Stomach (tissue), 9 donors: ENCODE measurements around the gene TINAG. TPM values are rescaled to one million over a fixed set of nuclear protein-coding genes. Genes with fewer than 3 reads are reported as not detected.

Experiments
- DNase-seq, 2 donors: peaks; one replicate each; pipeline versions ENCODE4 v3.0.0 to v3.0.0-alpha.2; 2013 to 2019
- H3K27ac ChIP-seq, 5 donors: fragments of 200-600 bp in 4 of 5; sonication (generic) in 4 of 5; one replicate each; pipeline ENCODE4 v1.5.1; 2013 to 2019; ENCODE audit warnings: mild to moderate bottlenecking in 1 of 5, moderate library complexity in 1 of 5
- H3K27me3 ChIP-seq, 3 donors: fragments of 200-600 bp; sonication (generic); one replicate each; pipeline ENCODE4 v1.5.1; 2017 to 2019; ENCODE audit warnings: mixed run types in 1 of 3
- H3K36me3 ChIP-seq, 4 donors: fragments of 200-600 bp; sonication (generic); 1 replicate in 3 of 4; 2 replicates in 1 of 4; pipeline ENCODE4 v1.5.1; 2016 to 2019
- H3K4me1 ChIP-seq, 4 donors: fragments of 200-600 bp; sonication (generic); one replicate each; pipeline ENCODE4 v1.5.1; 2016 to 2019
- H3K4me3 ChIP-seq, 4 donors: fragments of 200-600 bp; sonication (generic) in 3 of 4; one replicate each; pipeline ENCODE4 v1.5.1; 2016 to 2019; ENCODE audit warnings: mild to moderate bottlenecking in 1 of 4
- H3K9me3 ChIP-seq, 4 donors: fragments of 200-600 bp; sonication (generic); one replicate each; pipeline ENCODE4 v1.5.1; 2016 to 2019
- CTCF ChIP-seq, 7 experiments: fragments of 450-650 bp in 4 of 7; fragments of 200-600 bp in 3 of 7; sonication (generic) in 3 of 7; IDR thresholded peaks; one replicate each; pipeline ENCODE4 v1.5.1; 2016 to 2019; ENCODE audit warnings: antibody characterized with exemption in 7 of 7, control low read depth in 2 of 7, mild to moderate bottlenecking in 1 of 7
- EP300 ChIP-seq: sonication (generic); formaldehyde crosslinking; IDR thresholded peaks from one replicate; pipeline ENCODE4 v1.6.1; 2017; ENCODE audit warnings: antibody characterized with exemption
- POLR2A ChIP-seq, 4 donors: fragments of 450-650 bp; IDR thresholded peaks; one replicate each; pipeline ENCODE4 v1.6.1; 2016; ENCODE audit warnings: antibody characterized with exemption in 4 of 4, control low read depth in 2 of 4, mild to moderate bottlenecking in 1 of 4, moderate library complexity in 1 of 4
- POLR2AphosphoS5 ChIP-seq, 3 donors: sonication (generic); formaldehyde crosslinking; IDR thresholded peaks; one replicate each; pipeline ENCODE4 v1.6.1; 2016; ENCODE audit warnings: antibody characterized with exemption in 3 of 3
- WGBS, 5 donors: extraction: QIAGEN DNeasy Blood & Tissue Kit in 3 of 5; methylation state at CpG; one replicate each; pipeline versions ENCODE4 v1.1.5 to v1.1.7; 2013 to 2018; 5-methylcytosine and 5-hydroxymethylcytosine counted together
- intact Hi-C: fragments of 100-400 bp; cut with DNase I; formaldehyde crosslinking; loops from one replicate; pipeline ENCODE4 v1.15.1; 2023; ENCODE audit warnings: low total_unique reads
- polyA plus RNA-seq, 3 donors: library from polyadenylated mRNA; stranded (reverse); fragments of 200-250 nt; gene quantifications; one replicate each; pipeline ENCODE4 v1.2.3, GENCODE V29; 2013
- total RNA-seq, 5 donors: library from RNA; depleted of rRNA; stranded (reverse); fragments of >200 nt; gene quantifications; one replicate each; pipeline versions ENCODE4 v1.1.0 to v1.2.3, GENCODE V29; 2014 to 2016
- donor health status: healthy with polysubstance abuse.
- donor health status: Bipolar disorder and iron deficiency.
- donor health status: healthy.

The TINAG gene
- total and polyA plus RNA-seq, 8 donors: 2.2 to 3.5 TPM; not detected in 6

- no peaks in the 10 kb centered on the region for H3K36me3 ChIP-seq
- H3K9me3 ChIP-seq: peaks cover 0 to 9% (median 0%) of the 10 kb centered on the region in 4 donors
- DNase-seq: no peak
- intact Hi-C loops: no loop called here
- H3K27me3 ChIP-seq: no peaks in the 10 kb centered on the region
- TF ChIP-seq EP300 (no peak), POLR2A (IDR thresholded peaks at IDR 0.05) (no peak), CTCF (IDR thresholded peaks at IDR 0.05) (no peak), POLR2AphosphoS5 (IDR thresholded peaks at IDR 0.05) (no peak)
- H3K4me3 ChIP-seq: no peak overlapping the region
- no peak overlapping the region for H3K27ac ChIP-seq
- WGBS, 5 donors: 85 to 90% (median 88%) methylated on average over 8 of the region's 8 CpGs
- no peaks in the 10 kb centered on the region for H3K4me1 ChIP-seq
Measured at GRCh38 chr6:54294965-54295532, 13.2 kb upstream of the TINAG start.

- no peak overlapping the region for H3K27ac ChIP-seq
- no peak for DNase-seq
- 77 to 87% (median 81%) methylated on average over 2 of the region's 2 CpGs for WGBS, 5 donors
- no peak overlapping the region for H3K4me3 ChIP-seq
- no peaks in the 10 kb centered on the region for H3K36me3 ChIP-seq
- H3K27me3 ChIP-seq: no peaks in the 10 kb centered on the region
- TF ChIP-seq POLR2A (IDR thresholded peaks at IDR 0.05): no peak
- no peak for TF ChIP-seq CTCF (IDR thresholded peaks at IDR 0.05)
- TF ChIP-seq POLR2AphosphoS5 (IDR thresholded peaks at IDR 0.05): no peak
- TF ChIP-seq EP300: no peak
- H3K4me1 ChIP-seq: no peaks in the 10 kb centered on the region
- H3K9me3 ChIP-seq: peaks cover 0 to 9% (median 0%) of the 10 kb centered on the region in 4 donors
- intact Hi-C loops: no loop called here
Measured at GRCh38 chr6:54299542-54300269, 8.5 kb upstream of the TINAG start.

- intact Hi-C loops: no loop called here
- no peak for DNase-seq
- Histone ChIP-seq H3K36me3 (no peaks in the 10 kb centered on the region), H3K27me3 (no peaks in the 10 kb centered on the region), H3K9me3 (no peaks in the 10 kb centered on the region), H3K27ac (no peak overlapping the region), H3K4me1 (no peaks in the 10 kb centered on the region), H3K4me3 (no peak overlapping the region)
- TF ChIP-seq POLR2AphosphoS5 (IDR thresholded peaks at IDR 0.05) (no peak), EP300 (no peak)
Measured at GRCh38 chr6:54301770-54302169, 6.5 kb upstream of the TINAG start.

GRCh38 chr6:54307439-54307910 is 766 bp upstream of the TINAG start:
- 35 to 62% (median 44%) methylated on average over 2 of the region's 2 CpGs for WGBS, 5 donors
- Histone ChIP-seq H3K36me3 (no peaks in the 10 kb centered on the region), H3K4me3 (no peak overlapping the region), H3K4me1 (no peaks in the 10 kb centered on the region), H3K27ac (no peak overlapping the region), H3K9me3 (no peaks in the 10 kb centered on the region), H3K27me3 (no peaks in the 10 kb centered on the region)
- intact Hi-C loops: no loop called here
- TF ChIP-seq POLR2A (IDR thresholded peaks at IDR 0.05) (no peak), EP300 (no peak), POLR2AphosphoS5 (IDR thresholded peaks at IDR 0.05) (no peak), CTCF (IDR thresholded peaks at IDR 0.05) (no peak)
- peak in 1 of 2 donors; percentile 22 for DNase-seq

GRCh38 chr6:54308986-54309315 is 710 bp downstream of the TINAG start:
- no peak for TF ChIP-seq POLR2AphosphoS5 (IDR thresholded peaks at IDR 0.05)
- TF ChIP-seq EP300: no peak
- TF ChIP-seq CTCF (IDR thresholded peaks at IDR 0.05): no peak
- no peak for TF ChIP-seq POLR2A (IDR thresholded peaks at IDR 0.05)
- Histone ChIP-seq H3K27me3 (no peaks in the 10 kb centered on the region), H3K9me3 (no peaks in the 10 kb centered on the region), H3K4me3 (no peak overlapping the region), H3K27ac (no peak overlapping the region), H3K36me3 (no peaks in the 10 kb centered on the region), H3K4me1 (no peaks in the 10 kb centered on the region)
- WGBS, 5 donors: 81 to 95% (median 90%) methylated on average over 4 of the region's 4 CpGs
- intact Hi-C loops: no loop called here
- no peak for DNase-seq
